Gastrocnemius medialis (tissue), 4 donors: ENCODE results near the gene RAX.

Experiments
- POLR2A ChIP-seq, 2 donors: fragments of 450-650 bp; IDR thresholded peaks; one replicate each; pipeline ENCODE4 v1.6.1; 2017; ENCODE audit warnings: antibody characterized with exemption in 2 of 2, mild to moderate bottlenecking in 2 of 2, moderate library complexity in 2 of 2
- TF ChIP-seq, protein P1 (sequence below), 5 experiments: fragments of 450-650 bp in 3 of 5; fragments of 200-600 bp in 2 of 5; sonication (generic) in 2 of 5; IDR thresholded peaks in 4 of 5; conservative IDR thresholded peaks in 1 of 5; 1 replicate in 4 of 5; 2 replicates in 1 of 5; pipeline ENCODE4 v1.5.1; 2016 to 2019; ENCODE audit warnings: antibody characterized with exemption in 5 of 5, mild to moderate bottlenecking in 3 of 5, moderate library complexity in 3 of 5

DNA sequence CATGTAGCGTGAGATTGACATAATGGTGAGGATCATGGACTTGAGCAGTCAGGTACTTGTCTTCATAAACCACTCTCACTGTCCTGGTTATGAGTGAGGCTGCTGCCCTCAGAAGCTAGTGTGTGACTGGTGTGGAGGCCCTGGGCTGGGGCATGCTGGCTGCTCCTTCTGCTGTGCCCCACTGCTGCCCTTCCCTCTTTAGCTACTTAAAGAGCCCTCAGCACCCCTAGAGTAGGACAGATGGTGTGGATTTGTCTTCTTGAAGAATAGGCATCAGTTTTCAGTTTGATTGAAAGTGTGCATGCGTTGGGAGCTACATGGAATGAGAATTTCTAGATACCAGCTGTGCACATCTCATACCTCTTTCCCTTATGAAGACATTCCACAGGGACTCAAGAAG, 29.8 kb upstream of the RAX start:
- TF ChIP-seq POLR2A (IDR thresholded peaks at IDR 0.05): no peak
- TF ChIP-seq, protein P1, sequence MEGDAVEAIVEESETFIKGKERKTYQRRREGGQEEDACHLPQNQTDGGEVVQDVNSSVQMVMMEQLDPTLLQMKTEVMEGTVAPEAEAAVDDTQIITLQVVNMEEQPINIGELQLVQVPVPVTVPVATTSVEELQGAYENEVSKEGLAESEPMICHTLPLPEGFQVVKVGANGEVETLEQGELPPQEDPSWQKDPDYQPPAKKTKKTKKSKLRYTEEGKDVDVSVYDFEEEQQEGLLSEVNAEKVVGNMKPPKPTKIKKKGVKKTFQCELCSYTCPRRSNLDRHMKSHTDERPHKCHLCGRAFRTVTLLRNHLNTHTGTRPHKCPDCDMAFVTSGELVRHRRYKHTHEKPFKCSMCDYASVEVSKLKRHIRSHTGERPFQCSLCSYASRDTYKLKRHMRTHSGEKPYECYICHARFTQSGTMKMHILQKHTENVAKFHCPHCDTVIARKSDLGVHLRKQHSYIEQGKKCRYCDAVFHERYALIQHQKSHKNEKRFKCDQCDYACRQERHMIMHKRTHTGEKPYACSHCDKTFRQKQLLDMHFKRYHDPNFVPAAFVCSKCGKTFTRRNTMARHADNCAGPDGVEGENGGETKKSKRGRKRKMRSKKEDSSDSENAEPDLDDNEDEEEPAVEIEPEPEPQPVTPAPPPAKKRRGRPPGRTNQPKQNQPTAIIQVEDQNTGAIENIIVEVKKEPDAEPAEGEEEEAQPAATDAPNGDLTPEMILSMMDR (IDR thresholded peaks at IDR 0.05 in 4 of 5, conservative IDR thresholded peaks at IDR 0.05 in 1 of 5): no peak
